MCF 10A (cell line): ENCODE data around the gene GLIS1. TPM values are rescaled to one million over a fixed set of nuclear protein-coding genes. Genes with fewer than 3 reads are reported as not detected.

Experiments used
- BruUV-seq: library from RNA; stranded (reverse); fragments of 400-500 nt; replicated peaks from 2 replicates; lab custom pipeline; 2021; lab: Mats Ljungman, UMichigan
- CTCF ChIA-PET: fragments of 300-600 bp; sonication (Branson Sonifier 250); formaldehyde crosslinking; extraction: SDS; loops from one replicate; lab custom pipeline; 2021; ENCODE audit warnings: antibody characterized with exemption, inconsistent platforms; lab: Yijun Ruan, JAX
- POLR2A ChIA-PET: fragments of 300-600, 350-650 bp; sonication (Branson Sonifier 250); formaldehyde crosslinking; extraction: SDS; loops from one replicate; lab custom pipeline; 2020; ENCODE audit warnings: antibody characterized with exemption, inconsistent platforms; lab: Yijun Ruan, JAX
- DNase-seq: peaks from one replicate; pipeline ENCODE4 v3.0.0-alpha.2; 2018; ENCODE audit not compliant: unreplicated experiment
- H3K27ac Mint-ChIP-seq: one replicate; pipeline ENCODE4 v1.8.0; 2022; ENCODE audit warnings: mild to moderate bottlenecking, low read depth, mixed read lengths; ENCODE audit not compliant: unreplicated experiment
- H3K27me3 Mint-ChIP-seq: one replicate; pipeline ENCODE4 v1.8.0; 2022; ENCODE audit warnings: mixed read lengths; ENCODE audit not compliant: insufficient read depth, unreplicated experiment
- H3K36me3 Mint-ChIP-seq: one replicate; pipeline ENCODE4 v1.8.0; 2022; ENCODE audit warnings: mild to moderate bottlenecking, moderate library complexity, mixed read lengths; ENCODE audit not compliant: insufficient read depth, unreplicated experiment
- H3K4me1 Mint-ChIP-seq: one replicate; pipeline ENCODE4 v1.8.0; 2022; ENCODE audit warnings: mixed read lengths; ENCODE audit not compliant: insufficient read depth, unreplicated experiment
- H3K4me3 Mint-ChIP-seq: one replicate; pipeline ENCODE4 v1.8.0; 2022; ENCODE audit warnings: mild to moderate bottlenecking, moderate library complexity, mixed read lengths; ENCODE audit not compliant: unreplicated experiment
- H3K9me3 Mint-ChIP-seq: one replicate; pipeline ENCODE4 v1.8.0; 2022; ENCODE audit warnings: mixed read lengths; ENCODE audit not compliant: unreplicated experiment
- CTCF ChIP-seq: fragments of 200-600 bp; IDR thresholded peaks from one replicate; pipeline ENCODE4 v1.8.0; 2022; ENCODE audit warnings: antibody characterized with exemption, mild to moderate bottlenecking; ENCODE audit not compliant: unreplicated experiment
- intact Hi-C: fragments of 100-400 bp; cut with micrococcal nuclease; formaldehyde crosslinking; loops from 2 replicates; pipeline ENCODE4 v1.14.1; 2022
- total RNA-seq: library from RNA; stranded (reverse); gene quantifications from 2 replicates; pipeline ENCODE4 v1.2.3, GENCODE V29; 2022

The GLIS1 gene
- total RNA-seq, 1 experiment from 2014 or later, result 0.93 TPM

- no TSS peak for BruUV-seq
- ChIA-PET POLR2A (no interaction called here), CTCF (interaction anchor here (0.6 to 0.9 kb wide), 6 partner anchors 13 to 233 kb away, joined by 3 to 4 read pairs (median 3); no protein-coding TSS in a partner anchor)
- no peak for TF ChIP-seq CTCF
- peak; percentile 59 for DNase-seq
- H3K27ac Mint-ChIP-seq, result no peak overlapping the region
- intact Hi-C loops, result no loop called here
- peaks cover 14% of the 10 kb centered on the region for H3K4me1 Mint-ChIP-seq
- no peaks in the 10 kb centered on the region for H3K27me3 Mint-ChIP-seq
- no peak overlapping the region for H3K4me3 Mint-ChIP-seq
- no peaks in the 10 kb centered on the region for H3K9me3 Mint-ChIP-seq
- H3K36me3 Mint-ChIP-seq, result no peaks in the 10 kb centered on the region
Observed at GRCh38 chr1:53511933-53512806, 226.8 kb downstream of the GLIS1 start.

GRCh38 chr1:53511323-53511932, 227.5 kb downstream of the GLIS1 start:
- no peaks in the 10 kb centered on the region for H3K36me3 Mint-ChIP-seq
- H3K4me1 Mint-ChIP-seq, result peaks cover 14% of the 10 kb centered on the region
- H3K27me3 Mint-ChIP-seq, result no peaks in the 10 kb centered on the region
- ChIA-PET CTCF (interaction anchor here (0.6 to 0.8 kb wide), 3 partner anchors 66 to 232 kb away, joined by 3 read pairs; no protein-coding TSS in a partner anchor), POLR2A (no interaction called here)
- H3K9me3 Mint-ChIP-seq, result no peaks in the 10 kb centered on the region
- no peak for TF ChIP-seq CTCF
- BruUV-seq, result no TSS peak
- no peak overlapping the region for H3K4me3 Mint-ChIP-seq
- DNase-seq, result no peak
- intact Hi-C loops, result no loop called here
- no peak overlapping the region for H3K27ac Mint-ChIP-seq

- Mint-ChIP-seq H3K27ac (no peak overlapping the region), H3K36me3 (no peaks in the 10 kb centered on the region), H3K9me3 (no peaks in the 10 kb centered on the region), H3K4me1 (peaks cover 14% of the 10 kb centered on the region), H3K4me3 (no peak overlapping the region), H3K27me3 (no peaks in the 10 kb centered on the region)
- no TSS peak for BruUV-seq
- CTCF ChIA-PET, result interaction anchor here (0.9 kb wide), 1 partner anchor 246 kb away, joined by 3 read pairs; no protein-coding TSS in a partner anchor
- no peak for DNase-seq
- intact Hi-C loops, result no loop called here
- no peak for TF ChIP-seq CTCF
- POLR2A ChIA-PET, result no interaction called here
Observed at GRCh38 chr1:53510215-53510614, 228.7 kb downstream of the GLIS1 start.

GRCh38 chr1:53509775-53510174, 229.2 kb downstream of the GLIS1 start:
- H3K9me3 Mint-ChIP-seq, result no peaks in the 10 kb centered on the region
- ChIA-PET POLR2A (no interaction called here), CTCF (interaction anchor here (0.9 to 1.1 kb wide), 2 partner anchors 24 to 246 kb away, joined by 3 read pairs; no protein-coding TSS in a partner anchor)
- no TSS peak for BruUV-seq
- DNase-seq, result no peak
- H3K27me3 Mint-ChIP-seq, result no peaks in the 10 kb centered on the region
- H3K4me3 Mint-ChIP-seq, result no peak overlapping the region
- peaks cover 14% of the 10 kb centered on the region for H3K4me1 Mint-ChIP-seq
- TF ChIP-seq CTCF, result no peak
- no peaks in the 10 kb centered on the region for H3K36me3 Mint-ChIP-seq
- intact Hi-C loops, result no loop called here
- no peak overlapping the region for H3K27ac Mint-ChIP-seq
